HEK293 (cell line): Measurements from ENCODE around the gene OGFOD3.

Experiments used
- CTCF ChIA-PET: fragments of 350-600 bp; formaldehyde crosslinking; extraction: SDS; loops from one replicate; lab custom pipeline; 2021; ENCODE audit warnings: antibody characterized with exemption; lab: Yijun Ruan, JAX
- POLR2A ChIA-PET: fragments of 300-600 bp; formaldehyde crosslinking; extraction: SDS; loops from one replicate; lab custom pipeline; 2020; ENCODE audit warnings: antibody characterized with exemption, inconsistent platforms; lab: Yijun Ruan, JAX
- H3K27ac ChIP-seq: fragments of 200-500 bp; sonication (Bioruptor generic); 2 replicates; pipeline ENCODE4 v1.5.1; 2014; ENCODE audit warnings: low read depth, low read length, control low read depth, inconsistent platforms; ENCODE audit errors: extremely low read depth
- H3K36me3 ChIP-seq, 2 experiments: fragments of 200-500 bp in 1 of 2; sonication (Bioruptor generic) in 1 of 2; 1 replicate in 1 of 2; 2 replicates in 1 of 2; pipeline ENCODE4 v1.5.1; 2014 to 2017; ENCODE audit warnings: inconsistent platforms in 2 of 2, low read length in 2 of 2; ENCODE audit not compliant: control insufficient read depth in 2 of 2, insufficient read depth in 1 of 2
- H3K4me1 ChIP-seq: fragments of 200-500 bp; sonication (Bioruptor generic); 2 replicates; pipeline ENCODE4 v1.5.1; 2014; ENCODE audit warnings: mild to moderate bottlenecking, low read length, inconsistent platforms; ENCODE audit not compliant: control insufficient read depth, insufficient read depth
- H3K4me3 ChIP-seq: 2 replicates; pipeline ENCODE4 v1.5.1; 2011; ENCODE audit warnings: low read depth, mild to moderate bottlenecking, control low read depth, low read length, moderate library complexity
- H3K9me3 ChIP-seq: fragments of 200-500 bp; sonication (Bioruptor generic); 2 replicates; pipeline ENCODE4 v1.5.1; 2014; ENCODE audit warnings: low read depth, low read length, inconsistent platforms; ENCODE audit not compliant: control insufficient read depth, insufficient read depth
- BCL11A ChIP-seq: fragments of 450-650 bp; formaldehyde crosslinking; IDR thresholded peaks from 2 replicates; pipeline ENCODE4 v1.5.1; 2016; ENCODE audit warnings: low read depth, missing biosample characterization, missing genetic modification characterization
- EGR2 ChIP-seq: fragments of 450-650 bp; formaldehyde crosslinking; IDR thresholded peaks from 2 replicates; pipeline ENCODE4 v1.5.1; 2016; ENCODE audit warnings: low read depth, missing biosample characterization, missing genetic modification characterization
- HIC1 ChIP-seq: fragments of 450-650 bp; formaldehyde crosslinking; IDR thresholded peaks from 2 replicates; pipeline ENCODE4 v1.5.1; 2016; ENCODE audit warnings: missing biosample characterization, missing genetic modification characterization
- KLF7 ChIP-seq: fragments of 450-650 bp; formaldehyde crosslinking; IDR thresholded peaks from 2 replicates; pipeline ENCODE4 v1.5.1; 2016; ENCODE audit warnings: missing biosample characterization, missing genetic modification characterization, borderline replicate concordance
- SP2 ChIP-seq: fragments of 450-650 bp; formaldehyde crosslinking; IDR thresholded peaks from 2 replicates; pipeline ENCODE4 v1.5.1; 2016; ENCODE audit warnings: missing biosample characterization, missing genetic modification characterization
- ZBTB26 ChIP-seq: fragments of 450-650 bp; formaldehyde crosslinking; optimal IDR thresholded peaks from 2 replicates; pipeline ENCODE3; 2016; ENCODE audit warnings: missing biosample characterization, mild to moderate bottlenecking, missing genetic modification characterization
- ZFHX2 ChIP-seq: fragments of 450-650 bp; formaldehyde crosslinking; conservative IDR thresholded peaks from 2 replicates; pipeline ENCODE4 v1.5.1; 2016; ENCODE audit warnings: missing biosample characterization, missing genetic modification characterization
- ZNF10 ChIP-seq: fragments of 450-650 bp; formaldehyde crosslinking; IDR thresholded peaks from 2 replicates; pipeline ENCODE4 v1.5.1; 2017; ENCODE audit warnings: missing biosample characterization, missing genetic modification characterization
- ZNF146 ChIP-seq: fragments of 450-650 bp; formaldehyde crosslinking; IDR thresholded peaks from 2 replicates; pipeline ENCODE4 v1.5.1; 2016; ENCODE audit warnings: missing biosample characterization, missing genetic modification characterization
- ZNF202 ChIP-seq: fragments of 450-650 bp; formaldehyde crosslinking; IDR thresholded peaks from 2 replicates; pipeline ENCODE4 v1.5.1; 2016; ENCODE audit warnings: missing biosample characterization, missing genetic modification characterization, borderline replicate concordance
- ZNF214 ChIP-seq: fragments of 450-650 bp; formaldehyde crosslinking; IDR thresholded peaks from 2 replicates; pipeline ENCODE4 v1.5.1; 2017; ENCODE audit warnings: missing biosample characterization, mild to moderate bottlenecking, missing genetic modification characterization, borderline replicate concordance
- ZNF302 ChIP-seq: fragments of 450-650 bp; formaldehyde crosslinking; IDR thresholded peaks from 2 replicates; pipeline ENCODE4 v1.5.1; 2016; ENCODE audit warnings: missing biosample characterization, missing genetic modification characterization, low read depth
- ZNF433 ChIP-seq: fragments of 450-650 bp; formaldehyde crosslinking; IDR thresholded peaks from 2 replicates; pipeline ENCODE4 v1.5.1; 2016; ENCODE audit warnings: missing biosample characterization, missing genetic modification characterization, low read depth
- ZNF473 ChIP-seq: fragments of 450-650 bp; formaldehyde crosslinking; IDR thresholded peaks from 2 replicates; pipeline ENCODE4 v1.5.1; 2017; ENCODE audit warnings: missing biosample characterization, missing genetic modification characterization
- ZNF488 ChIP-seq: fragments of 450-650 bp; formaldehyde crosslinking; IDR thresholded peaks from 2 replicates; pipeline ENCODE4 v1.5.1; 2016; ENCODE audit warnings: missing biosample characterization, missing genetic modification characterization
- ZNF610 ChIP-seq: fragments of 450-650 bp; formaldehyde crosslinking; IDR thresholded peaks from 2 replicates; pipeline ENCODE4 v1.5.1; 2016; ENCODE audit warnings: missing biosample characterization, missing genetic modification characterization, borderline replicate concordance
- ZNF626 ChIP-seq: fragments of 450-650 bp; sonication (Bioruptor Pico); formaldehyde crosslinking; IDR thresholded peaks from 2 replicates; pipeline ENCODE4 v1.5.1; 2018; ENCODE audit warnings: missing biosample characterization, missing genetic modification characterization, inconsistent platforms
- ZNF768 ChIP-seq: fragments of 450-650 bp; formaldehyde crosslinking; IDR thresholded peaks from 2 replicates; pipeline ENCODE4 v1.5.1; 2018; ENCODE audit warnings: missing biosample characterization, mild to moderate bottlenecking, missing genetic modification characterization
- ZNF791 ChIP-seq: fragments of 450-650 bp; formaldehyde crosslinking; IDR thresholded peaks from 2 replicates; pipeline ENCODE4 v1.5.1; 2016; ENCODE audit warnings: missing biosample characterization, missing genetic modification characterization
- ZNF830 ChIP-seq: fragments of 450-650 bp; IDR thresholded peaks from 2 replicates; pipeline ENCODE4 v1.5.0; 2018; ENCODE audit warnings: missing biosample characterization, missing genetic modification characterization, low read depth, mild to moderate bottlenecking, moderate library complexity
- TF ChIP-seq, protein P1 (sequence below): fragments of 450-650 bp; formaldehyde crosslinking; IDR thresholded peaks from 2 replicates; pipeline ENCODE4 v1.5.1; 2017; ENCODE audit warnings: missing biosample characterization, missing genetic modification characterization

OGFOD3 gene

GRCh38 chr17:82403662-82404660, 14.4 kb downstream of the OGFOD3 start:
- Histone ChIP-seq H3K4me1 (no peaks in the 10 kb centered on the region), H3K4me3 (no peak overlapping the region), H3K27ac (no peak overlapping the region), H3K36me3 (peaks cover 8 to 30% of the 10 kb centered on the region in 2 experiments; a peak in 2 of 3 replicates), H3K9me3 (no peaks in the 10 kb centered on the region)
- TF ChIP-seq ZBTB26 (peak; percentile 50), BCL11A (tag by site-specific recombination) (no peak), ZNF433 (no peak), ZFHX2 (tag by site-specific recombination) (peak; percentile 69), EGR2 (tag by site-specific recombination) (peak; percentile 46)
- ChIA-PET POLR2A (no interaction called here), CTCF (no interaction called here)

DNA sequence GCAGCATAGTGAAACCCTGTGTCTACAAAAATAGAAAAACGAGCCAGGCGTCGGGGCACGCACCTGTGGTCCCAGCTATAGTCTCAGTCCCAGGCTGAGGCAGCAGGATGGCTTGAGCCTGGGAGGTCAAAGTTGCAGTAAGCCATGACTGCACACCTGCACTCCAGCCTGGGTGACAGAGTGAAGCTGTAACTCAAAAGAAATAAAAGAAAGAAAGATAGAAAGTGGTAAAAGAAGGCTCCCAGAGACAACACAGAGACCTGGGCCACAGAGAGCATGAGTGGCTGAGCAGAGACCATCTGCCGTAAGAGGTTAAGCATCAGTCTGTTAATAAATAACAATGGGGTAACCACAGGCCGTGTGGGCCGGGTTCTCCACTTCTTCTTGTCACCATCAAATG, 15.5 kb downstream of the OGFOD3 start:
- H3K27ac ChIP-seq, result no peak overlapping the region
- H3K36me3 ChIP-seq, result peaks cover 8 to 30% of the 10 kb centered on the region in 2 experiments; a peak in 2 of 3 replicates
- no peak overlapping the region for H3K4me3 ChIP-seq
- ChIA-PET CTCF (interaction anchor here (1.3 kb wide), 1 partner anchor 15 kb away, joined by 4 read pairs; no protein-coding TSS in a partner anchor), POLR2A (no interaction called here)
- TF ChIP-seq ZNF830 (tag by site-specific recombination) (no peak), ZNF302 (tag by site-specific recombination) (no peak), ZNF791 (tag by site-specific recombination) (no peak), ZNF626 (no peak)
- H3K9me3 ChIP-seq, result no peaks in the 10 kb centered on the region
- no peaks in the 10 kb centered on the region for H3K4me1 ChIP-seq

DNA sequence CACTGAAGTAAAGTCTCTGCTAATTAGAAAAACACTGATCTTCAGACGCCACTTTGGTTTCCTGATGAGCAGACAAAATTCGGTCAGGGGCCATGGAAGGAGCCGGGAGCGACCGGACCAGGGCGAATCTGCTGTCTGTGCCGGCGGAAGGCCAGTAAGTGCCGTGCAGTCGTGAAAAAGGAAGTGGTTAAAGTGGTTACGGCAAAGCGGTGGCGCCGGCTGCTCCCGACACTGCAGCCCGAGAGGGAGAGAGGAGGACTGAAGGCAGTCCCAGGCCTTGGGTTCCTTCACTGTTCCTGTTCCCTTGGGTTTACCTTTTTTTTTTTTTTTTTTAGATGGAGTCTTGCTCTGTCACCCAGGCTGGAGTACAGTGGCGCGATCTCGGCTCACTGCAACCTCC, 17.6 kb downstream of the OGFOD3 start:
- no peaks in the 10 kb centered on the region for H3K4me1 ChIP-seq
- H3K36me3 ChIP-seq, result peaks cover 8 to 26% of the 10 kb centered on the region in 2 experiments; a peak in 2 of 3 replicates
- ChIA-PET CTCF (no interaction called here), POLR2A (no interaction called here)
- TF ChIP-seq ZNF146 (tag by site-specific recombination), result no peak
- TF ChIP-seq HIC1, result no peak
- no peak for TF ChIP-seq ZNF488
- TF ChIP-seq ZNF214 (tag by site-specific recombination), result no peak
- TF ChIP-seq, protein P1, sequence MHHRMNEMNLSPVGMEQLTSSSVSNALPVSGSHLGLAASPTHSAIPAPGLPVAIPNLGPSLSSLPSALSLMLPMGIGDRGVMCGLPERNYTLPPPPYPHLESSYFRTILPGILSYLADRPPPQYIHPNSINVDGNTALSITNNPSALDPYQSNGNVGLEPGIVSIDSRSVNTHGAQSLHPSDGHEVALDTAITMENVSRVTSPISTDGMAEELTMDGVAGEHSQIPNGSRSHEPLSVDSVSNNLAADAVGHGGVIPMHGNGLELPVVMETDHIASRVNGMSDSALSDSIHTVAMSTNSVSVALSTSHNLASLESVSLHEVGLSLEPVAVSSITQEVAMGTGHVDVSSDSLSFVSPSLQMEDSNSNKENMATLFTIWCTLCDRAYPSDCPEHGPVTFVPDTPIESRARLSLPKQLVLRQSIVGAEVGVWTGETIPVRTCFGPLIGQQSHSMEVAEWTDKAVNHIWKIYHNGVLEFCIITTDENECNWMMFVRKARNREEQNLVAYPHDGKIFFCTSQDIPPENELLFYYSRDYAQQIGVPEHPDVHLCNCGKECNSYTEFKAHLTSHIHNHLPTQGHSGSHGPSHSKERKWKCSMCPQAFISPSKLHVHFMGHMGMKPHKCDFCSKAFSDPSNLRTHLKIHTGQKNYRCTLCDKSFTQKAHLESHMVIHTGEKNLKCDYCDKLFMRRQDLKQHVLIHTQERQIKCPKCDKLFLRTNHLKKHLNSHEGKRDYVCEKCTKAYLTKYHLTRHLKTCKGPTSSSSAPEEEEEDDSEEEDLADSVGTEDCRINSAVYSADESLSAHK (tag by site-specific recombination), result no peak
- no peak for TF ChIP-seq SP2 (tag by site-specific recombination)
- no peak for TF ChIP-seq ZNF473
- TF ChIP-seq ZNF202 (tag by site-specific recombination), result no peak
- TF ChIP-seq ZNF10 (tag by site-specific recombination), result no peak
- TF ChIP-seq ZFHX2 (tag by site-specific recombination), result no peak
- TF ChIP-seq ZNF610 (tag by site-specific recombination), result no peak
- TF ChIP-seq ZNF768 (tag by site-specific recombination), result no peak
- no peak for TF ChIP-seq EGR2 (tag by site-specific recombination)
- no peak for TF ChIP-seq KLF7 (tag by site-specific recombination)
- no peaks in the 10 kb centered on the region for H3K9me3 ChIP-seq
- H3K4me3 ChIP-seq, result no peak overlapping the region
- no peak overlapping the region for H3K27ac ChIP-seq
